Esophagus squamous epithelium (tissue), 5 donors: Measurements from ENCODE around the gene RERE. TPM values are rescaled to one million over a fixed set of nuclear protein-coding genes. Genes with fewer than 3 reads are reported as not detected.

Experiments
- DNase-seq: peaks from one replicate; lab custom pipeline; 2025; lab: John Stamatoyannopoulos, UW
- H3K27ac ChIP-seq, 4 donors: fragments of 200-600 bp; sonication (generic); one replicate each; pipeline ENCODE4 v1.5.1; 2016 to 2019; ENCODE audit warnings: mild to moderate bottlenecking in 1 of 4
- H3K27me3 ChIP-seq, 4 donors: fragments of 200-600 bp; sonication (generic); 1 replicate in 3 of 4; 2 replicates in 1 of 4; pipeline versions ENCODE4 v1.5.1 to v1.6.0; 2017 to 2021; ENCODE audit warnings: antibody characterized with exemption in 1 of 4
- H3K36me3 ChIP-seq, 3 donors: fragments of 200-600 bp; sonication (generic); one replicate each; pipeline ENCODE4 v1.5.1; 2016 to 2019
- H3K4me1 ChIP-seq, 3 donors: fragments of 200-600 bp; sonication (generic); one replicate each; pipeline ENCODE4 v1.5.1; 2017 to 2019
- H3K4me3 ChIP-seq, 4 donors: fragments of 200-600 bp; sonication (generic); 1 replicate in 3 of 4; 2 replicates in 1 of 4; pipeline ENCODE4 v1.5.1; 2016 to 2019; ENCODE audit warnings: mild to moderate bottlenecking in 2 of 4, moderate library complexity in 1 of 4
- H3K9me3 ChIP-seq, 3 donors: fragments of 200-600 bp; sonication (generic); one replicate each; pipeline ENCODE4 v1.5.1; 2016 to 2019
- POLR2A ChIP-seq, 4 donors: fragments of 450-650 bp; IDR thresholded peaks; one replicate each; pipeline ENCODE4 v1.6.1; 2017; ENCODE audit warnings: antibody characterized with exemption in 4 of 4, mild to moderate bottlenecking in 4 of 4, moderate library complexity in 3 of 4
- WGBS, 2 donors: methylation state at CpG; one replicate each; pipeline ENCODE4 v1.1.5; 2018; 5-methylcytosine and 5-hydroxymethylcytosine counted together
- intact Hi-C: fragments of 100-400 bp; cut with DNase I; formaldehyde crosslinking; loops from one replicate; pipeline ENCODE4 v1.15.0; 2022
- total RNA-seq, 4 donors: library from RNA; depleted of rRNA; stranded (reverse); fragments of >200 nt; gene quantifications; one replicate each; pipeline ENCODE4 v1.1.0, GENCODE V29; 2016
- TF ChIP-seq, protein P1 (sequence below), 6 experiments: fragments of 450-650 bp in 4 of 6; fragments of 200-600 bp in 2 of 6; sonication (generic) in 2 of 6; IDR thresholded peaks; one replicate each; pipeline ENCODE4 v1.5.1; 2016 to 2019; ENCODE audit warnings: antibody characterized with exemption in 6 of 6, mild to moderate bottlenecking in 4 of 6, moderate library complexity in 4 of 6
- donor health status: DM: yes; HTN: yes; CAD: no.

Gene RERE
- total RNA-seq, 4 donors from 2014 or later, result 27.5 to 56.6 (median 32.1) TPM

DNA sequence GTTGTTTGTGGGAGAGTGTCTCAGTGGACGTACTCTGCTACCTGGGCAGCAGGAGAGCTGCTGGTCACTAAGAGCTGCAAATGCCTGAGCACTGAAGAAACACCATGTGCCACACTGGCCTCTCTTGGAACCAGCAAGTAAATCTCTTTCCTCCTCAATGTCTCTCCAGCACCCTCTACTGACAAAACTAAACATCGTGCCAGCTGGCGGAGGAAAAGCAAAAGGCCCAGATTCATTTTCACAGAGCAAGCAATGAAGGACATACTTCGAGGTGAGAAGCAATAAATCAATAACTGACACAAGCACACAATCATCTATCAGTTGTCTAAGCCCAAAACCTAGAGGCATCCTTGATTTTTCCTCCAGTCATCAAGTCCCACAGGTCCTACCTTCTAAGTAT lies 78.1 kb downstream of the RERE start:
- no peak for DNase-seq
- intact Hi-C loops, result no loop called here

DNA sequence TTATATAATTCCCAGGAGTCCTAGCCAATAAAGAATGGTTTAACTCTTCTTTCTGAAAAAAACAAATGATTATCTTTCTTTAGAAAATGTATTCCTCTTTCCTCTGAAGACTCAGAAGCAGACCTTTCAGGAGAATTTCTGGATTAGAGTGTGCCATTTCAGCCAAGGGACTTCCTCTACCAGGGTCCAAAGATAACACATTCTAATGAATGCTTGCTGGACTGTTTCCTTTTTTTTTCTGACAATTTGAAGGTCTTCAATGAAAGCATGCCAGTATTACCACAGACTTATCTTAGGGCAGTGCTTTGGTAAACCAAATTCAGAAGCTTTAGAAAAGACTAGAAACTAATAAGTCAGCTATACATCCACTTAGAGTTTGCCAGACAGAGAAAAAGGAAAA lies 80.5 kb downstream of the RERE start:
- Histone ChIP-seq H3K36me3 (no peaks in the 10 kb centered on the region), H3K27me3 (no peaks in the 10 kb centered on the region), H3K4me3 (no peak overlapping the region), H3K27ac (no peak overlapping the region), H3K9me3 (peaks cover 0 to 6% (median 0%) of the 10 kb centered on the region in 3 donors), H3K4me1 (peaks cover 0 to 10% (median 3%) of the 10 kb centered on the region in 3 donors)
- TF ChIP-seq, protein P1, sequence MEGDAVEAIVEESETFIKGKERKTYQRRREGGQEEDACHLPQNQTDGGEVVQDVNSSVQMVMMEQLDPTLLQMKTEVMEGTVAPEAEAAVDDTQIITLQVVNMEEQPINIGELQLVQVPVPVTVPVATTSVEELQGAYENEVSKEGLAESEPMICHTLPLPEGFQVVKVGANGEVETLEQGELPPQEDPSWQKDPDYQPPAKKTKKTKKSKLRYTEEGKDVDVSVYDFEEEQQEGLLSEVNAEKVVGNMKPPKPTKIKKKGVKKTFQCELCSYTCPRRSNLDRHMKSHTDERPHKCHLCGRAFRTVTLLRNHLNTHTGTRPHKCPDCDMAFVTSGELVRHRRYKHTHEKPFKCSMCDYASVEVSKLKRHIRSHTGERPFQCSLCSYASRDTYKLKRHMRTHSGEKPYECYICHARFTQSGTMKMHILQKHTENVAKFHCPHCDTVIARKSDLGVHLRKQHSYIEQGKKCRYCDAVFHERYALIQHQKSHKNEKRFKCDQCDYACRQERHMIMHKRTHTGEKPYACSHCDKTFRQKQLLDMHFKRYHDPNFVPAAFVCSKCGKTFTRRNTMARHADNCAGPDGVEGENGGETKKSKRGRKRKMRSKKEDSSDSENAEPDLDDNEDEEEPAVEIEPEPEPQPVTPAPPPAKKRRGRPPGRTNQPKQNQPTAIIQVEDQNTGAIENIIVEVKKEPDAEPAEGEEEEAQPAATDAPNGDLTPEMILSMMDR (IDR thresholded peaks at IDR 0.05), result no peak
- TF ChIP-seq POLR2A (IDR thresholded peaks at IDR 0.05), result no peak
- intact Hi-C loops, result no loop called here
- no peak for DNase-seq

More for the DNA sequence above, 78.1 kb downstream of the RERE start:
- WGBS, 2 donors, result 80 to 97% methylated on average over 4 of the region's 4 CpGs
- Histone ChIP-seq H3K36me3 (no peaks in the 10 kb centered on the region), H3K27me3 (no peaks in the 10 kb centered on the region), H3K27ac (no peak overlapping the region), H3K9me3 (peaks cover 0 to 6% (median 0%) of the 10 kb centered on the region in 3 donors), H3K4me3 (no peak overlapping the region), H3K4me1 (no peaks in the 10 kb centered on the region)
- TF ChIP-seq, protein P1 (IDR thresholded peaks at IDR 0.05), result no peak
- no peak for TF ChIP-seq POLR2A (IDR thresholded peaks at IDR 0.05)

DNA sequence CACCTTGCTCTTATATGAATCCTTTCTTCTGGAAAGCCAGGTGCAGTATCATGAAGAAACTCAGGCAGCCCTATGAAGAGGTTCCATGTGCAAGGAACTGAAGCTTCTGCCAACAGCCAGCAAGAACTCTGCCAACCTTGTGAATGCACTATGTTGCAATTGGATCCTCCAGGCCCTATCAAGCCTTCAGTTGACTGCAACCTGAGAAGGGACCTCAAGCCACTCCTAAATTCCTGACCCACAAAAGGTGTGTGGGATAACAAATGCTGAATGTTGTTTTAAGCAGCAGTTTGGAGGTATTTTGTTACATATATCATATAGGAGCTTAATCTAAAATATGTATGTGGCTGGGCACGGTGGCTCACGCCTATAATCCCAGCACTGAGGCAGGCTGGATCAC lies 84.0 kb downstream of the RERE start:
- Histone ChIP-seq H3K27me3 (no peaks in the 10 kb centered on the region), H3K36me3 (no peaks in the 10 kb centered on the region), H3K4me1 (peaks cover 0 to 10% (median 3%) of the 10 kb centered on the region in 3 donors), H3K4me3 (no peak overlapping the region), H3K9me3 (peaks cover 0 to 5% (median 0%) of the 10 kb centered on the region in 3 donors), H3K27ac (peak overlapping the region in 2 of 4 donors; percentile 6 to 14)
- WGBS, 2 donors, result 35% methylated on average over 2 of the region's 2 CpGs
- no peak for DNase-seq
- TF ChIP-seq, protein P1 (IDR thresholded peaks at IDR 0.05), result no peak
- no peak for TF ChIP-seq POLR2A (IDR thresholded peaks at IDR 0.05)
- intact Hi-C loops, result no loop called here

DNA sequence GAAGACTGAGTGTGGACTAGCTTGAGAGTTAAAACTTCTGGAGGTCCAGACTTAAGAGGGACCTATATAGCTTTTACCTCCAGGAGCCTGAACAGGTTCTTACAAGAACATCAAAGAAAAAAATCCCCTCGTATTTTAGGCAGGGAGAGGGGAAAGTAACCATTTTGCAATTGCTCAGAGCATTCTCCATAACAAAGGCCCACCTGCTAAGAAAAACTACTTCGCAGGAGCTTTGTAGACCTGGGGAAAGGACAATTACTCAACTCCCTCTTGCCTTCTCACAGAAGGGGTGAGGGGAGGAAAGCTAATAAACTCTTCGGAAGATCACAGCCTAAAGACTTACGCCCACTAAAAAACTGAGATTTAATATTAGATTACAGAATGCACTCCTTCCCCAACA lies 86.3 kb downstream of the RERE start:
- intact Hi-C loops, result no loop called here
- H3K27me3 ChIP-seq, result no peaks in the 10 kb centered on the region

DNA sequence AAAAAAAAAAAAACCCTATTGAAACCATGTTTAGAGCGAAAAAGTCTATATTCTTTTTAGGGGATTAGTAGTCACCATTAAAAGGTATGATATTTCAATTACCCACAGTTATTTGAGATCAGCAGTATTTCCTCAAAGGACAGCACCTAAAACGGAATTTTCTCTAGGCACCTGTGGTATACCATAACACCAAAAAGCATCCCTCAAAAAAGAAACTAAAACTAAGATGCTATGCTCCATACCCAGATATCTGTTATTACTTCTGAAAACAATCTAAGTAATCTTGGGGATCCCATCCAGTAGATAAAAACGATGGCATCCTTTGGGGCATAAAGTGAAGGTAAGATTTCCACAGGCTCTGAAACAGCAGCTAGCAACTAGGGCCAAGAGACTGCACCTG lies 89.0 kb downstream of the RERE start:
- H3K27ac ChIP-seq, result no peak overlapping the region
- H3K4me3 ChIP-seq, result no peak overlapping the region
- H3K36me3 ChIP-seq, result no peaks in the 10 kb centered on the region
- no peak for TF ChIP-seq POLR2A (IDR thresholded peaks at IDR 0.05)
- TF ChIP-seq, protein P1 (IDR thresholded peaks at IDR 0.05), result no peak
- 72 to 76% methylated on average over 3 of the region's 3 CpGs for WGBS, 2 donors
- no peak for DNase-seq
- H3K27me3 ChIP-seq, result no peaks in the 10 kb centered on the region
- intact Hi-C loops, result loop anchor here (5.0 to 10.0 kb wide), 2 partner anchors 116 to 166 kb away; no protein-coding TSS in a partner anchor
- peaks cover 0 to 26% (median 5%) of the 10 kb centered on the region in 3 donors for H3K4me1 ChIP-seq
- peaks cover 0 to 5% (median 0%) of the 10 kb centered on the region in 3 donors for H3K9me3 ChIP-seq

More for the DNA sequence above, 86.3 kb downstream of the RERE start:
- no peak for DNase-seq
- Histone ChIP-seq H3K9me3 (peaks cover 0 to 5% (median 0%) of the 10 kb centered on the region in 3 donors), H3K36me3 (no peaks in the 10 kb centered on the region), H3K27ac (no peak overlapping the region), H3K4me1 (peaks cover 0 to 28% (median 8%) of the 10 kb centered on the region in 3 donors), H3K4me3 (no peak overlapping the region)
- WGBS, 2 donors, result 82 to 87% methylated on average over 4 of the region's 4 CpGs
- TF ChIP-seq, protein P1 (IDR thresholded peaks at IDR 0.05), result no peak
- no peak for TF ChIP-seq POLR2A (IDR thresholded peaks at IDR 0.05)
